GM18505 (cell line): Measurements from ENCODE around the gene PNMA8C.

ENCODE experiments used
- ATAC-seq: cut with Tn5 transposase; IDR thresholded peaks from one replicate; pipeline ENCODE4 v1.9.1; 2021; ENCODE audit not compliant: unreplicated experiment
- POLR2A ChIP-seq: IDR thresholded peaks from 4 replicates; pipeline ENCODE4 v1.6.1; 2011; ENCODE audit warnings: borderline replicate concordance; ENCODE audit not compliant: insufficient read depth, insufficient read length; ENCODE audit errors: extremely low read depth

The PNMA8C gene

DNA sequence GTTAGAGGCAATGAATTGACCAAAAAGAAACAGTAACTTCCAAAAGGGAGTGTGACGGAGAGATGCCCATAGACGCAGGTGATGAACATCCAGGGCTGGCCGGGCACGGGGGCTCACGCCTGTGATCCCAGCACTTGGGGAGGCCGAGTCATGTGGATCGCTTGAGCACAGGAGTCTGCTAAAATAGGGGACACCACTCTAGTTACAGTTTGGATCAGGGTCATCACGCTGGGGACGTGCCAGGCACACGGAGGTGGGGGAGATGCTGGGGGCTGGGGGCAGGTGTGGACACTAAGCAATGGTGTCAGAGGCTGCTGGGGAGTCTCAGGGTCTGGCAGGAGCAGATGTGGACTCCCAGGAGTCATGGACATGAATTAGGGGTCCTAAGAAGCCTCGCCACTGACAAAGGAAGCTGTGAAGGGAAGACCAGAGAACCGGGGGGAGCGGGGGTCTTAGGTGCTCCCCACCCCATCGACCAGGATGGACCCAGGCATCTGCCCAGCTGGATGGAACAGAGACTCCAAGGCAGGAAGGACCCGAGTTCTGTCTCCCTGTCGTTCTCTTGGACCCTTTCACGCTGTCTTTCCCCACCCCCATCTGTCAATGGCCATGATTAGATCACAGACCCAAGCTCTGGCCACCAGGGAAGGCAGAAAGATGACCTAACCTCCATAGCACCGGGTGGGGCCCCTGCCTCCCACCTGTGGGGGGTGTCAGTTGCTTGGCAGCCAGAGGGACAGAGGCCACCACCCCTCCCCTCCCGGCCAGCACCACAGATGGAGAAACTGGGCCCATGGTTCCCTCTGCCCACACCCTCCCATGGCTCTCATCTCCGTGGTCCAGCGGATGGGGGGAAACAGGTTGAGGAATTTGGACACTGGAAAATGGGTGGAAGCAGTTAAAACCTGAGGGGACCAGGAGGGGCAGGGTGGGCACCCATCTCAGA is 35.0 kb downstream of the PNMA8C start:
- no peak for TF ChIP-seq POLR2A
- ATAC-seq = no peak

GRCh38 chr19:46392837-46393236 is 35.9 kb downstream of the PNMA8C start:
- no peak for TF ChIP-seq POLR2A
- no peak for ATAC-seq

- TF ChIP-seq POLR2A = no peak
- no peak for ATAC-seq
Observed at GRCh38 chr19:46392252-46392801, 36.4 kb downstream of the PNMA8C start.

DNA sequence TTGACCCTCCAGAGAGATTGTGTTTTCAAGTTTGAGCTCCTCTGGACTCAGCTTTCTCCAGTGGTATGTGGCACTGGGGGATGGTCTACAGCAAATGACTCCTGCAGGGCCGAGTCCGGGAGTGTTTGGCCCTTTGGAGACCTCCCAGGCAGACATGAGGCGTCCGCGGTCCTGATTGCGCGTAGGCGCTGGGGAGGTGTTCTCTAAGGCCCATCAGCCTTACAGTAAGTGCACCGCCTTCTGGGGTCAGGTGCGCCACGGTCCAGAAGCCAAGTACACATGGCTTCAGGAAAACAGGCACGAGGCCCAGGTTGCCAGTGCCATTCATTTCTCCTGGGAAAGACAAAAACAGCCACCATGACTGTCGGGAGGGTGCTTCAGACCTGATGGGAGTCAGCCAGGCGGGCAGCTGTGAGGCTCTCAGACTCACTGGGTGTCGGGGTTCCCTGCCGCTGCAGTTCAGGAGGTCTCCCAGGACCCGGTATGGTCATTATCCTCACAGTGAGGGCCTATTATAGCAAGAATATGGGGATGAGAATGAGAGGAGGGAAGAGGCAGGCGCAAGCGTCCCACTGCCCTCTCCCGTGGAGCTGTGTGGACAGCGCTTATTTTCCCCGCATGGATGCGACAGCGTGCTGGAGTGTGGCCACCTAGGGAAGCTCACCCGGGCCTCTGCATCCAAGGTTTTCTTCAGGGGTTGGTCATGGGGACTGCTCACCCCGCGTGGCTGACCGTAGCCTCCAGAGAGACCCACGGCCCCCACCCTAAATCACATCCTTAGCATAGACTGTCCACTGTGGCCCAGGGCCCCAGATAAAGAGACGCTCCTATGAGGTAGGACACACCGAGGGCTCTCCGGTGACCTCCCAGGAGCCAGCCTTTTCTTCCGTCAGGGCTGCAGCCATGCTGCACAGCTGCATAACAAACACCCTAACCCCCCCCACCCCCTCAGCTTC is 37.2 kb downstream of the PNMA8C start:
- no peak for TF ChIP-seq POLR2A
- ATAC-seq = no peak

DNA sequence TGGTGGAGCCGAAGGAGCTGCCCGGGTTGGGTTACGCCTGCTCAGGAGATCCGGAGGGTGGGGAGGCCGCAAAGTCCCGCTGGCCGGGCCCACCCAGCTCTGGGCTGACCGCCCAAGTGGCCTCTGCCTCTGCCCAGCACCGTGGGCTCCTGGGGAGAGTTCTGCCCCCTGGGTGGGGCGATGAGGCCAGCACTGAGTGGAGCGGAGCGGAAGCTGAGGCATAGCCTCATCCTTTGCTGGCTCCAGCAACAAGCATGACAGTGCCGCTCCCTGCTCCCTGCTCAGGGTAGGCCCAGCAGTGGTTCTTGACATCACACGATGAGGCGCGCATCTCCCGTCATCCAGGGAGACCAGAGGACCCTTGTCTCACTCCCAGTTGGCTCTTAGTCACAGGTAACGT is 37.9 kb downstream of the PNMA8C start:
- ATAC-seq = no peak
- TF ChIP-seq POLR2A = no peak

- no peak for ATAC-seq
- no peak for TF ChIP-seq POLR2A
Observed at GRCh38 chr19:46390121-46390858, 38.4 kb downstream of the PNMA8C start.

DNA sequence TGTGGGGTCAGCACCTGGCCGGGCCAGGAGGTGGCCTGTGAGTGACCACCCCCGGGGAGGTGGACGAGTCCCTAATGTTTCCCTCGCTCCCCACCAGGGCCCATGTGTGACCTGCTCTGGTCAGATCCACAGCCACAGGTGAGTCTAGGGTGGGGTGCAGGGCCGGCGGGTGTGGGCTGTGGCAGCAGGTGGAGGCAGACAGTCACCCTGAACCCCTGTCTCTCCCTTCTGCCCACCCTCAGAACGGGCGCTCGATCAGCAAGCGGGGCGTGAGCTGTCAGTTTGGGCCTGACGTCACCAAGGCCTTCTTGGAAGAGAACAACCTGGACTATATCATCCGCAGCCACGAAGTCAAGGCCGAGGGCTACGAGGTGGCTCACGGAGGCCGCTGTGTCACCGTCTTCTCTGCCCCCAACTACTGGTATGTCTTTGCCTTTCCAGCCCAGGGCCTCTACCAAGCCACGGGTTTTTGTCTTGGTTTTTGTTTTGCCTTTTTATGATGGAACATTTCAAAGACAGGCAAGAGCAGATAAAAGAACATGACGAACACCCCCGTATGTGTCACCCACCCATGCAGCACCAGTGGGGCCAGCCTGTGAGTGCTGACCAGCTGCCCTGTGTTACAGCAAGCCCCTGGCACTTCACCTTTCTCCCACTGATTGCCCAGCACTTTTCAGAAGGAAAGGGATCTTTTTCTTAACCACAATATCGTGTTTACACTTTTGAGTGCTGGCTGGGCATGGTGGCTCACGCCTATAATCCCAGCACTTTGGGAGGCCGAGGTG is 40.2 kb downstream of the PNMA8C start:
- TF ChIP-seq POLR2A = no peak
- no peak for ATAC-seq

- no peak for TF ChIP-seq POLR2A
- ATAC-seq = no peak
Observed at GRCh38 chr19:46387713-46388130, 41.0 kb downstream of the PNMA8C start.

DNA sequence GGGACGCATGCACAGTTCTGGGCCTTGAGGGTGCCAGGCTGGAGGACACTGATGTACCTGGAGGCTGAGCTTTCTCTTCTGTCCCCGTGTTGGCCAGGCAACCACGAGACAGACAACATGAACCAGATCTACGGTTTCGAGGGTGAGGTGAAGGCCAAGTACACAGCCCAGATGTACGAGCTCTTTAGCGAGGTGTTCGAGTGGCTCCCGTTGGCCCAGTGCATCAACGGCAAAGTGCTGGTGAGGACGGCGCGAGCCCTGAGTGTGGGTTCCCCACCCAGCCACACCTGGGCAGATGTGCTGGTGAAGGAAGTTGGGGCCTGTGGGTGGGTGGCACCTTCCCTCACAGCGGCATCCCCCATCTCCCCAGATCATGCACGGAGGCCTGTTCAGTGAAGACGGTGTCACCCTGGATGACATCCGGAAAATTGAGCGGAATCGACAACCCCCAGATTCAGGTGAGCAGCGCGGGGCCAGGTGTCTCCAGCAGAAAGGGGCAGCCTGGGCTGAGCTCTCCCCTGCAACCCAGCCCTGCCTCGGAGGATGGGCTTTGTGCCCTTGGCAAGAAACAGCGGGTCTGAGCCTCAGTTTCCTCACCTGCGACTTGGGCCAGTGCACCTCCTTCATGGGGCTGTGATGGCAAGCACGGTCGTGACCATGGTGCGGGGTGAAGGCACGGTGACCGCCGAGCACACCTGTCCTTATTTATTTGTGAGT is 41.6 kb downstream of the PNMA8C start:
- ATAC-seq = no peak
- TF ChIP-seq POLR2A = no peak

GRCh38 chr19:46386151-46386550 is 42.6 kb downstream of the PNMA8C start:
- no peak for TF ChIP-seq POLR2A
- ATAC-seq = no peak

DNA sequence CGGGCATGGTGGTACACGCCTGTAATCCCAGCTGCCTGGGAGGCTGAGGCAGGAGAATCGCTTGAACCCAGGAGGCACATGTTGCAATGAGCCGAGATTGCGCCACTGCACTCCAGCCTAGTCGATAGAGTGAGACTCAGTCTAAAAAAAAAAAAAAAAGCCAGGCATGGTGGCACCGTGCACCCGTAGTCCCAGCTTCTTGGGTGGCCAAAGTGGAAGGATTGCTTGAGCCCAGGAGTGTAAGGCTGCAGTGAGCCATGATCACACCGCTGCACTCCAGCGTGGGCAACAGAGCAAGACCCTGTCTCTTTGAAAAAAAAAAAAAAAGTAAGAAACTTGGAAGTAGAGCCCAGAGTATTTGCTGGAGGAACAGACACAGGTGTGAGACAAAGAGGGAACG is 43.1 kb downstream of the PNMA8C start:
- ATAC-seq = no peak
- TF ChIP-seq POLR2A = no peak
